Stimulated activated naive B cell treated with anti-CD40 and anti-IgM and Interleukin-4, amounts not matched to agents 10 μg/mL and 1 μg/mL and 100 μg/mL, for 72 hours (primary cell): ENCODE results near the gene SFTPA1.
"Not testable (repeated sequence)": the region's sequence is repeated elsewhere in the genome, so short reads cannot be mapped to it uniquely, and the experiment has no call there.

Source experiments
- ATAC-seq, 2 donors: fragments of 150-1000 bp; cut with Tn5 transposase; replicated peaks; 2 replicates each; pipeline ENCODE4 v1.10.0; 2021; ENCODE audit warnings: moderate library complexity in 1 of 2
- DNase-seq: peaks from one replicate; pipeline ENCODE4 v3.0.0; 2021
- H3K27ac Mint-ChIP-seq: one replicate; pipeline ENCODE4 v1.8.0; 2022; ENCODE audit warnings: mild to moderate bottlenecking, mixed read lengths
- H3K27me3 Mint-ChIP-seq, 2 donors: one replicate each; pipeline ENCODE4 v1.8.0; 2022; ENCODE audit warnings: mixed read lengths in 2 of 2
- H3K36me3 Mint-ChIP-seq, 2 donors: one replicate each; pipeline ENCODE4 v1.8.0; 2022; ENCODE audit warnings: mixed read lengths in 2 of 2, mild to moderate bottlenecking in 1 of 2
- H3K4me1 Mint-ChIP-seq, 2 donors: one replicate each; pipeline ENCODE4 v1.8.0; 2022; ENCODE audit warnings: mixed read lengths in 2 of 2, mild to moderate bottlenecking in 1 of 2
- H3K4me3 Mint-ChIP-seq, 2 donors: one replicate each; pipeline ENCODE4 v1.8.0; 2022; ENCODE audit warnings: mild to moderate bottlenecking in 2 of 2, mixed read lengths in 2 of 2, moderate library complexity in 1 of 2
- H3K9me3 Mint-ChIP-seq, 2 donors: one replicate each; pipeline ENCODE4 v1.8.0; 2022; ENCODE audit warnings: mixed read lengths in 2 of 2, mild to moderate bottlenecking in 1 of 2

The SFTPA1 gene

GRCh38 chr10:79610601-79611191 lies at the start of gene SFTPA1:
Gene SFTPA1, plus strand, starts transcription at chr10:79610939. Its CDS starts 887 bp downstream, at chr10:79611826.
- ATAC-seq: peak; percentile 22 to 47
- H3K27me3 Mint-ChIP-seq: peaks cover 6 to 8% of the 10 kb centered on the region in 2 donors
- H3K4me1 Mint-ChIP-seq: no peaks in the 10 kb centered on the region
- no peaks in the 10 kb centered on the region for H3K36me3 Mint-ChIP-seq
- H3K27ac Mint-ChIP-seq: no peak within 1 kb of the TSS
- H3K9me3 Mint-ChIP-seq: no peaks in the 10 kb centered on the region
- no peak within 1 kb of the TSS for H3K4me3 Mint-ChIP-seq
- DNase-seq: no peak

- DNase-seq: no peak
- H3K27me3 Mint-ChIP-seq: peaks cover 24 to 33% of the 10 kb centered on the region in 2 donors
- peaks cover 10 to 11% of the 10 kb centered on the region in 2 donors for H3K4me1 Mint-ChIP-seq
- no peak for ATAC-seq
- H3K9me3 Mint-ChIP-seq: no peaks in the 10 kb centered on the region
- peaks cover 0 to 2% of the 10 kb centered on the region in 2 donors for H3K36me3 Mint-ChIP-seq
- H3K4me3 Mint-ChIP-seq: no peak overlapping the region
- no peak overlapping the region for H3K27ac Mint-ChIP-seq
Measured at GRCh38 chr10:79561257-79561656, 49.5 kb upstream of the SFTPA1 start.

DNA sequence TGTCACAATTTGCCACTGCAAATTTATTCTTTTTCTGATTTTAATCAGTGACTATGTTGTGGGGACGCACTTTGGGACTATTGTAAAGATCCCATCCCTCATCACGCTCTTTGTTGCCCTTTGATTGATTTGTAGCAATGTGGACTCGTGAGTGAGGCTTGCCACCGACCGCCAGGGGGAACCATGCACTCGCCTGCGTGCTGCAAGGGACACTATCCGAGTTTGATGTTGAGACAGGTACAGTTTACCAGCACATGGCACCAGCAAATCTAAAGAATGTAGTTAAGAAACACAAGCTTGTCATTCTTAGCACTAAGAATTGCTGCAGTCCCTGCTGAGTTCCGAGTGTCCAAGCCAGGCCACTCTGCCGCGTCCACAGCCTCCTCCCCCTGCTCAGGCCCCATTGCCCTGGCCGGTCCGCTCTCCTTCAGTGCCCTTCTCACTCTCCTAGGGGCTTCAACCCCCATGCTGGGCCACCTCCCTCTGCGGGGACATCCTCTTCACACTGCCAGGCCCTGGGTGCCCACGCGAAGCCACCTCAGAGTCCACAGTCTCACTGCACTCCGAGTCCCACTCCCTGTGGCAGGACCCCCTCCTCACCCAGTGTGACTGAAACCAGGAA lies 48.5 kb upstream of the SFTPA1 start:
- ATAC-seq (peak; percentile 91 to 92), DNase-seq (peak; percentile 41)
- H3K4me3 Mint-ChIP-seq: peak overlapping the region; percentile 14 to 69
- peaks cover 30 to 33% of the 10 kb centered on the region in 2 donors for H3K27me3 Mint-ChIP-seq
- H3K9me3 Mint-ChIP-seq: no peaks in the 10 kb centered on the region
- peaks cover 0 to 2% of the 10 kb centered on the region in 2 donors for H3K36me3 Mint-ChIP-seq
- no peak overlapping the region for H3K27ac Mint-ChIP-seq
- peaks cover 10 to 11% of the 10 kb centered on the region in 2 donors for H3K4me1 Mint-ChIP-seq

DNA sequence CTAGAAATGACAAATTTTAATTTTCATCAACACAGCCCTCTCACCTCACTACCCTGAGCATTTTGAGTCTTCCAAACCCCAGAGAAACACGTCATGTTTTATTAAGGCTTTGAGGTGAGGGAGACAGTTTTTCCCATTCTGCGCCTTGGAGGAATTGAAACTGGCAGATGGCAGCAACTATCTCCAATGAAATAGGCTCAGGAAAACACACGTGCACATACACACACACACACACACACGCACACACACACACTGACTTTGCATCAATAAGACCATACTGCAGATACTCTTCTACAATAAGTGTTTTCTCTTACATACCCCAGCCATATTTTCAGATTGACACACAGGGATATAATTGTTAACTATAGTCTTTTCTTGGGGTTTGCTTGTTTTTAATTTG lies 47.3 kb upstream of the SFTPA1 start:
- Mint-ChIP-seq H3K4me3 (no peak overlapping the region), H3K9me3 (no peaks in the 10 kb centered on the region), H3K27ac (no peak overlapping the region), H3K36me3 (peaks cover 0 to 2% of the 10 kb centered on the region in 2 donors), H3K4me1 (peaks cover 10 to 11% of the 10 kb centered on the region in 2 donors), H3K27me3 (peaks cover 40 to 45% of the 10 kb centered on the region in 2 donors)
- ATAC-seq (no peak), DNase-seq (no peak)

- not testable (repeated sequence) for H3K9me3 Mint-ChIP-seq, H3K27ac Mint-ChIP-seq, DNase-seq, H3K36me3 Mint-ChIP-seq, H3K4me1 Mint-ChIP-seq, H3K4me3 Mint-ChIP-seq, ATAC-seq
- H3K27me3 Mint-ChIP-seq: peaks cover 60 to 75% of the 10 kb centered on the region in 2 donors
Measured at GRCh38 chr10:79570624-79571023, 40.1 kb upstream of the SFTPA1 start.

DNA sequence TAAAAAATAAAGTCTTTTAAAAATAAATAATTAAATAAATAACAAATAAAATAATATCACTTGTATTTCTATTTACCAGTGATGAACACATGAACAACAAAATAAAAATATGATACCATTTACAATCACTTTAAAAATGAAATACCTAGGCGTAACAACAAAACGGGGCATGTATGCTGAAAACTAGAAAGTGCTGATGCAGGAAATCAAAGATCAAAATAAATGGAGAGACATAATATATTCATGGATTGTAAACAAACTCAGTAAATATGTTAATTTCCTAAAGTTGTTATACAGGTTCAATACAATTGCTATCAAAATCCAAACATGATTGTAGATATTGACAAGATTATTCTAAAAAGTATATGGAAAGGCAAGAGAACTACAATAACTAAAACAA lies 31.4 kb upstream of the SFTPA1 start:
- Mint-ChIP-seq H3K4me1 (no peaks in the 10 kb centered on the region), H3K27me3 (peaks cover 6 to 20% of the 10 kb centered on the region in 2 donors)
- no peak for DNase-seq

DNA sequence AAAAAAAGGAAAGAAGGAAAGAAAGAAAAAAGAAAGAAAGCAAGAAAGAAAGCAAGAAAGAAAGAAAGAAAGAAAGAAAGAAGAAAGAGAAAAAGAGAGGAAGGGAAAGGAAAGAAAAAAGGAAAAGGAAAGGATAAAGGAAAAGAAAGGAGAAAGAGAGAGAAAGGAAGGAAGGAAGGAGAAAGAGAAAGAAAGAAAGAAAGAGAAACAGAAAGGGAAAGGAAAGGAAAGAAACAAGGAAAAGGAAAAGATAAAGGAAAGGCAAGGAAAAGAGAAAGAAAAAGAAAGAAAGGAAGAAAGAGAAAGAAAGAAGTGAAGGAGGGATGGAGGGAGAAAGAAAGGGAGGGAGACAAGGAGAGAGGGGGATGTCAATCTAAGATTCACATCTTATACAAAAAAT lies 29.7 kb upstream of the SFTPA1 start:
- no peaks in the 10 kb centered on the region for H3K9me3 Mint-ChIP-seq
- H3K27me3 Mint-ChIP-seq: peaks cover 9 to 11% of the 10 kb centered on the region in 2 donors
- no peak for ATAC-seq
- no peaks in the 10 kb centered on the region for H3K4me1 Mint-ChIP-seq
- H3K27ac Mint-ChIP-seq: no peak overlapping the region
- DNase-seq: no peak
- no peaks in the 10 kb centered on the region for H3K36me3 Mint-ChIP-seq
- H3K4me3 Mint-ChIP-seq: no peak overlapping the region

More for the DNA sequence above, 31.4 kb upstream of the SFTPA1 start:
- Mint-ChIP-seq H3K4me3 (no peak overlapping the region), H3K36me3 (no peaks in the 10 kb centered on the region), H3K9me3 (no peaks in the 10 kb centered on the region), H3K27ac (no peak overlapping the region)
- ATAC-seq: no peak

- H3K36me3 Mint-ChIP-seq: no peaks in the 10 kb centered on the region
- peaks cover 12 to 17% of the 10 kb centered on the region in 2 donors for H3K27me3 Mint-ChIP-seq
- no peak overlapping the region for H3K4me3 Mint-ChIP-seq
- no peaks in the 10 kb centered on the region for H3K9me3 Mint-ChIP-seq
- H3K27ac Mint-ChIP-seq: no peak overlapping the region
- no peak for DNase-seq
- no peak for ATAC-seq
- H3K4me1 Mint-ChIP-seq: no peaks in the 10 kb centered on the region
Measured at GRCh38 chr10:79582096-79582495, 28.6 kb upstream of the SFTPA1 start.

DNA sequence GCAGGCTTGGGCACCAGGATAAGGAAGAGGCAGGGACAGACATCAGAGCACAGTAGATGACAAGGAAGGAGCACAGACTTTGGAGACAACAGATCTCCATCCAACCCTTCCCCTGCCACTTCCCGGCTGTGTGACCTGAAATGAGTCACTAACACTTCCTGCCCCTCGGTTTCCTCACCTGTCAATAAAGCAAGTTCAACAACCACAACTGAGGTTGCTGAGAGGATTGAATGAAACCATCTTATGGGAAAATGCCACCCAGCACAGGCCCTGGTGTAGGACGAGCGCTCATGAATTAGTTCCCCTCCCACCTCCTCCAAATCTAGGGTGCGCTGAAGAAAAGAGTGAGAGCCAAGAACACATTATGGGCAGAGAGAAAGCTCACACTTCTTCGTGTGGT lies 27.8 kb upstream of the SFTPA1 start:
- H3K36me3 Mint-ChIP-seq: not testable (repeated sequence)

DNA sequence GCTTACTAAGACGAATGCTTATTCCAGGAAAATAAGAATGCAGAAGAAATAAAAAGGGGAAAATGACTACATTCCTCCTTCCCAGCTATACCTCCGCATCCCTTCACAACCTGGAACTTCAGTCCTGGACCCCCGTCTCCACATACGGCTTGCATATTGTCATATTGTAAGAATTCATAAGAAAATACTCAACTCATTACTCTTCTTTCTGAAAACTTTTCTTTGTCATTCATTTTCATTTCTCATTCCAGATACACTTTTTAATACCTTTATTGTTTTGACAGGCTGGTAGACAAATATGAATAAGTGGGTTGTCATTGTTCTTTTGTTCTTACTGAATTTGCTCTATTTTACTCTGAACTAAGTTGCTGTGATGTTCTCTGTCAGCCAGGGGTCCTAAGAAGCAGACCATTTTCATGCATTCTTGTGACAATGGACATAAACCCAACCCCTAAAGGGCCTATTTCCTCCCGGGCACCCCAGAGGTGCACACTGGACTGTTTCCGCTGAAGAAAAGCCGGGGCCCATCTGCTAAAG lies 27.2 kb upstream of the SFTPA1 start:
- peaks cover 13 to 17% of the 10 kb centered on the region in 2 donors for H3K27me3 Mint-ChIP-seq
- no peaks in the 10 kb centered on the region for H3K4me1 Mint-ChIP-seq
- no peak for ATAC-seq
- H3K9me3 Mint-ChIP-seq: no peaks in the 10 kb centered on the region
- H3K4me3 Mint-ChIP-seq: no peak overlapping the region
- no peak for DNase-seq
- H3K36me3 Mint-ChIP-seq: no peaks in the 10 kb centered on the region
- no peak overlapping the region for H3K27ac Mint-ChIP-seq

More for the DNA sequence above, 27.8 kb upstream of the SFTPA1 start:
- not testable (repeated sequence) for DNase-seq, ATAC-seq, H3K4me3 Mint-ChIP-seq, H3K9me3 Mint-ChIP-seq, H3K27ac Mint-ChIP-seq, H3K4me1 Mint-ChIP-seq
- H3K27me3 Mint-ChIP-seq: peaks cover 13 to 17% of the 10 kb centered on the region in 2 donors

DNA sequence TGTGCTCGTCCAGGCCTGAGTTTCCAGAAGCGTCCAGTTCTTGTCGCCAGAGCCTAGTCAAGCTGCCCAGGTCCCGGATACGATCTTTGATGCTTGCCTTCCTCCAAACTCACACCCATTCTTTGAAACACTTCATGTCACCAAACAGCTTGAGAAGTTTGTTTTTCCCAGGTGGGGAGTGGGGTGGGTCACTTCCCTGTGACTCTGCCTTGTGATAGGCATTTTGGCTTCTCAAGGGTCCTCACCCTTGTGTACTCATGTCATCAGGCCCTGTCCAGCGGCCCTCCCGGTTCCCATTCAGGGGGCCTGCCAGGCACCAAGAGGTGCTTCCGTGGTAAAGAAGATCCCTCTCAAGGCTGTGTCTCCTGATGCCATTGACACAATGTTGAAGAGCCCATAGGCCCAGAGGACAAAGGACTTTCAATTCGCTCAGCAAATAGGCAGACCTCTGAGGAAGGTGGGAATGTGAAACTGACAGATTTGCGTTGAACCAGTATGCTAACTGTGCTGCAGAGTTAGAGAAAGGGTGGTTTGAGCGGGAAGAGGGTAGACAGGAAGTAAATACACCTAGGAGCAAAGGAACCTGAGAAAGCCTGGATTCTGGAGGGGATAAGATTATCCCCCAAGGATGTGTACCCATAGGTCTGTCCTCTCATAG lies 24.7 kb upstream of the SFTPA1 start:
- Mint-ChIP-seq H3K4me1 (no peaks in the 10 kb centered on the region), H3K36me3 (no peaks in the 10 kb centered on the region), H3K27ac (no peak overlapping the region), H3K27me3 (peaks cover 22 to 28% of the 10 kb centered on the region in 2 donors), H3K4me3 (no peak overlapping the region), H3K9me3 (peaks cover 0 to under 1% of the 10 kb centered on the region in 2 donors)
- DNase-seq (no peak), ATAC-seq (no peak)

GRCh38 chr10:79586933-79587332 lies 23.8 kb upstream of the SFTPA1 start:
- H3K27ac Mint-ChIP-seq: no peak overlapping the region
- H3K27me3 Mint-ChIP-seq: peaks cover 22 to 29% of the 10 kb centered on the region in 2 donors
- DNase-seq (no peak), ATAC-seq (no peak)
- H3K36me3 Mint-ChIP-seq: no peaks in the 10 kb centered on the region
- H3K4me3 Mint-ChIP-seq: no peak overlapping the region
- peaks cover 0 to 4% of the 10 kb centered on the region in 2 donors for H3K9me3 Mint-ChIP-seq
- H3K4me1 Mint-ChIP-seq: no peaks in the 10 kb centered on the region

- no peaks in the 10 kb centered on the region for H3K4me1 Mint-ChIP-seq
- H3K36me3 Mint-ChIP-seq: no peaks in the 10 kb centered on the region
- peaks cover 0 to 6% of the 10 kb centered on the region in 2 donors for H3K9me3 Mint-ChIP-seq
- no peak for DNase-seq
- H3K27ac Mint-ChIP-seq: no peak overlapping the region
- peaks cover 26 to 29% of the 10 kb centered on the region in 2 donors for H3K27me3 Mint-ChIP-seq
- no peak for ATAC-seq
- H3K4me3 Mint-ChIP-seq: no peak overlapping the region
Measured at GRCh38 chr10:79588800-79589199, 21.9 kb upstream of the SFTPA1 start.

DNA sequence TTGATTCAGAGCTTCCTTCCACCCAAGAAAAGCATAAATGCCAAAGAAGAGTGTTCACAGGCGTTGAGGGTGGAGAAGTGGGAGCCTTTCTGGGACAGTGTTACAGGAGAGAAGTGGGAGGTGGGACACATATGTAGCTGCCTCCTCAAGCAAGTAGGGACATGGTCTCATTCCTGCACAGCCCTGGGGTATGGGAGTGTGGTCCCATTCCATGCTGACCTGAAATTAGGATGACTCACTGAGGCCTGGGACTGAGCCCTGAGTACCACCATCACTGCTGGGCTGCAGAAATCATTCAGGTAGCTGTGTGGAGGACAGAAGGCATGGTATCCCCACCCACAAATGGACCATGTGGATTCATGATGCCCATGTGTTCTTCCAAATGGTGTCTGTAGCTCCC lies 17.4 kb upstream of the SFTPA1 start:
- no peaks in the 10 kb centered on the region for H3K4me1 Mint-ChIP-seq
- peaks cover 31 to 49% of the 10 kb centered on the region in 2 donors for H3K27me3 Mint-ChIP-seq
- no peak overlapping the region for H3K4me3 Mint-ChIP-seq
- H3K27ac Mint-ChIP-seq: no peak overlapping the region
- H3K9me3 Mint-ChIP-seq: peaks cover 14 to 17% of the 10 kb centered on the region in 2 donors
- no peaks in the 10 kb centered on the region for H3K36me3 Mint-ChIP-seq
- DNase-seq (no peak), ATAC-seq (no peak)
